GM21529 (cell line): ENCODE results near the gene LRRC31.

ENCODE experiments used
- ATAC-seq: cut with Tn5 transposase; IDR thresholded peaks from one replicate; pipeline ENCODE4 v1.9.1; 2021; ENCODE audit not compliant: unreplicated experiment

The LRRC31 gene

DNA sequence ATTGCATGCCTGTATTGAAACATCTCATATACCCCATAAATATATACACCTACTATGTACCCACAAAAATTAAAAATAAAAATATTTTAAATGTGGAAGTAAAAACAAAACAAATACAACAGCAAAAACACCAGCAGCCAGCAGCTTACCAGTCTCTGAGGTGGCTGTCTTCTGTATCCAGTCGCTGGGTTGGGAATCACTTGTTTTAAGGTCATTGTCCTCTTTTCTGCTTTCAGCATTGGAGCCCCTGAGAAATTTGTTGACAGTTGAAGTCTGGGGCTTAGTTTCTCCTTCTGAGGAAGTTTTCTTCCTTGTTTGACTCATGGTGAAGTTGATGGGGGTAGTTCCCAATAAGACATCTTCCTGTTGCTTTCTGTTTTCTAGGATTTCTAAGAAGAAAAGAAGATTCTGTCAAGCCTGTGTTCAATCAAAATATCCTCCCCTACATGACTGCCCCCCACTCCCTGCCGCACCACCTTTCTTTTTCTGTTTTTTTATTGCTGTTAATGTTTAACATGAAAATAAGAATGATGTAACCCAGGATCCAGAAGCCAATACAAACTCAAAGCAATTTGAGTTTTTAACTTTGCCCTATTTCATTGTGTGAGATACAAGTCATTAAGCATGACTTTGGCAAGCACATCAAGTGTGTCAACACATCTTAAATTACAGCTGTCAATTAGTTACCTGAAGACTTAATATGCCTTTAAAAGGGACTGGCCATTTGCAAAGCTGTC, at the start of gene LRRC31:
Gene LRRC31 (minus strand): TSS at position 452 of the 737 bp plus-strand sequence. CDS start 128 bp downstream, at position 324.
- no peak for ATAC-seq

DNA sequence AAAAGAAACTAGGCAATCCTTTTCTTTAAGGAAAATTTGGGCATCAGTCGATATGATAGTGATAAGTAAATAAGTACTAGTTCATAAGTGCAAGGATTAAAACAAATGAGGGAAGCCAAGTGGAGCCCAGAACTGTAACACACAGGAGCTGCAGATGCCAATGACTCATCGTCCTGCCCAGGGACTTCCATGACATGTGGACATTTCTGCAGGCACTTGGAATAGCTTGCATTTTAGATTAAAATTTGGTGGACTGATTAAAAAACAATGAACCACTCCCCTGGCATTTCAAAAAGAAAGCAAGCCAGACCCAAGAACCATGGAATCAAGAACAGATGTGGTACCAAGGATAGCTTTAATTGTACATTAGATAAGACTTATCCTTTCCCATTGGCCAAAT, 44.6 kb upstream of the LRRC31 start:
- ATAC-seq: no peak

- no peak for ATAC-seq
Observed at GRCh38 chr3:169913323-169913722, 43.6 kb upstream of the LRRC31 start.

DNA sequence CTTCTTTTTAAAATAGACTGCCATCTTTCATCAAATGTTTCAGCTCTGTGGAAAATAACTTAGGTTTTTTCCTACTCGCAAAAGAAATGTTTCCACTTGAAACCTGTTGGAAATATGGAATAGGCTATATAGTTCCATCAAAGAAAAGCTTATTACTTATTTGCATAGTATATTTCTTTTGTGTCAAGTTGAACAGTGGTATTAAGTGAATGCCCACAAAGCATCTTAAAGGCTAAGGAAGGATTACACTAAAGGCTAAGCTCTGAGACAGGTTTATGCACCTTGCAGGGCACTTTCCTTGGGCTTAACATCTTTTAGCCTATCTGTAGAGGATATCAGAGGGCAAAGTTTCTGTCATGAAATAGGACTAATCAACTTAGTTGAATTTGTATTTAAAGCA, 41.5 kb upstream of the LRRC31 start, which contains the start of gene SAMD7:
Gene SAMD7 (plus strand): TSS at position 301 of the 400 bp plus-strand sequence. CDS start 7,927 bp downstream, outside the sequence.
- ATAC-seq: no peak

- ATAC-seq: no peak
Observed at GRCh38 chr3:169907944-169908343, 38.2 kb upstream of the LRRC31 start.

GRCh38 chr3:169907476-169907875, 37.7 kb upstream of the LRRC31 start:
- no peak for ATAC-seq

GRCh38 chr3:169905404-169905803, 35.7 kb upstream of the LRRC31 start:
- no peak for ATAC-seq

GRCh38 chr3:169901453-169901852, 31.7 kb upstream of the LRRC31 start:
- no peak for ATAC-seq

GRCh38 chr3:169897284-169897683, 27.5 kb upstream of the LRRC31 start:
- no peak for ATAC-seq

DNA sequence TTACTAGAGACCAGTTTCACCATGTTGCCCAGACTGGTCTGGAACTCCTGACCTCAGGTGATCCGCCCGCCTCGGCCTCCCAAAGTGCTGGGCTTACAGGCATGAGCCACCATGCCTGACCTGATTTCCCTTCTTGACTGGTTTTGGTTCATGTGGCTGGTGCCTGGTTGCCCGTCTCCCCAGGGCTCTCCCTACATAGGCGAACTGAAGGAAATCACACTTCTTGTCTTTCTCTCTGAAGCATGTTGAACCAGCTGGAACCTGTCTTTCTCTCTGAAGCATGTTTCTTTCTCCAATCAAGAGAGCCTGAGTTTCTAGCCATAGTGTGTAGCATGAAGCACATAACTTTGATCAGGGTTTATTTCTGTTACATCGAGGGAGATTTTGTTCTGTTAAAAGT, 25.3 kb upstream of the LRRC31 start:
- ATAC-seq: no peak

DNA sequence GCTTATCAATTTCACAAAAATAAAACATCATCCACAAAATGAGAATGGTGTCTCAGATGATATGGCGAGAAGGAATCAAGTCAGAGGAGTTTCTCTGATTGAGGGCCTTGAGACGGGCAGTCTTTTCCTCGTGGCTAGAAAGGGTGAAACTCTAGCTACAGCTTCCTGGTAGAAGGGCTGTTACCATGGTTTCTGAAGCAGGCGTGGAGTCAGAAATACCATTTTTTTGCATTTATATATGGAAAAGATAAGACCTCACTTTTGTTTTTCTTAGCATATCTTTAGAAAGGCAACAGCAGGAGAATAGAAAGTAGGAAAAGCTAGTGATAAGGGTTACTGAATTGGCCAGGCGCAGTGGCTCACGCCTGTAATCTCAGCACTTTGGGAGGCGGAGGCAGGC, 24.4 kb upstream of the LRRC31 start:
- no peak for ATAC-seq

DNA sequence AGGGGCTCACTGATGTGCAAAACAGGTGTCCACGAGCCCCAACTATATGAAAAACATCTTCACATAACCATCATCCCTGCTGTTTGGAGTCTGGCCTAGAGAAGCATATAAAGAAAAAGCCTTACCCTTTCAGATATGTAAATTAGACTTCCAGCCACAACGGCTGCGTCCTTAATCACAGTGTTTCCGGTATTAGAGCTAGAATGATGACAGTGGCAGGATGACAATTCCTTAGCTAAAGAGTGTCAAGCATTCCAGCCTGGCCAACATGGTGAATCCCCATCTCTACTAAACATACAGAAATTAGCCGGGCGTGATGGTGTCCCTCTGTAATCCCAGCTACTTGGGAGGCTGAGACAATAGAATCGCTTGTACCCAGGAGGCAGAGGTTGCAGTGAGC, 22.2 kb upstream of the LRRC31 start:
- ATAC-seq: no peak

GRCh38 chr3:169886671-169887070, 16.9 kb upstream of the LRRC31 start:
- no peak for ATAC-seq

DNA sequence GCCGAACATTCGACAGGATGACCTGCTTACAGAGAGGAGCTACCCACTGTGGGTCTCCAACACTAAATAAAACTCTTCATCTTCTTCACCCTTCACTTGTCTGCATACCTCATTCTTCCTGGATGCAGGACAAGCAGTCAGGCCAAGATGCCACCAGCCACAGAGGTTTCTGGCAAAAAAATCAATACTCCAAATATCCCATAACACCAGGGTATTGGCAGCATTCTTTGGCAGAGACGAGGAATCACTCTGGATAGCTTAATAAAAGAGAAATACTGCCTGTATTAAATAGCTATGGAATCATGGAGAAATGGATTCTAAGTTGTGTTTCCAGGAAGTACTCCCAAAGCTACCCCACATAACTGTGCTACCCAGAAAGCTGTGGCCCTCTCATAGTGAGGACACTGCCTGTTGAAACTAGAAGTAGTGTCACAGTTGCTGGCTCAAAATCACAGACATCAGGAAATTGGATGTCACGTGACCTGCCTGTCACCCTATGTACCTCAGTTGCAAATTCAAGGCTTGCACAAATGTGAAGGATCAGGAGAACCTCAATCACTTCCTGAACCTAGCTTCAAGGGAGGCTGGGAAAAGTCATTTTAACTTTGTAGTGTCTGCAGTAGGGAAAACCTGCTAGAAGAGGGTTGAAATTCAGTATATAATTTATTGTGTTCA, 11.0 kb upstream of the LRRC31 start:
- no peak for ATAC-seq

DNA sequence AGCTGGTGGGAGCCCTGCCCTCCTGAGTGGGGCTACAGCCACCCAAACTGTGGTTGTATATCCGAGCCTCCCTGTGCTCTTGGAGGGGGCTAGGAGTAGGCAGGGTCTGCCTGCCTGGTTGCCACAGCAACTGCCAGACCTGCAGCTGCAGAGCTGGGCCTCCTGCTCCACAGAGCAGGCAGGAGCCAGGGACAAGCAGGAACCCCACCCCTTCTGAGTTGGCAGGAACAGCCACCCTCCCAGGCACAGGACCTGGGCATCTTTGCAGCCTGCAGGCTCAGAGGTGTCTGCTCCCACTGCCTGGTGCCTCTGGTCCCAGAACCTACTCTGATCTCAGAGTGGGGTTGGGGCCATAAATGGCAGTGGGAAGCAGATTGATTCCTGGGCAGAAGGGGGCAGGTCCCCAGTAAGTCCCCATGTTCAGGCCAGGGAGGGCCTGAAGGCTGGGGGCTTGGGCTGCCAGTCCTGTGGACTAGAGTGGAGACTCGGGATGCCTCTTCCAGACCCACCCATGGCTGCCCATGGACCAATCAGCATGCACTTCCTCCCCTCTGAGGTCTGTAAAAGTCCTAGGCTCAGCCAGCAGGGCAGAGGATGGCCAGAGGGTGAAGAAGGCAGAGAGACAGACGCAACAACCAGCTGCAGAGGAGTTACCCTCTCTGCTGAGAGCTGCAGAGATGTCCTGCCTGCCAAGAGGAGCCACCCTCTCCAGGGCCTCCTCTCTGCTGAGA, 10.3 kb upstream of the LRRC31 start:
- no peak for ATAC-seq

GRCh38 chr3:169879013-169879557, 9.3 kb upstream of the LRRC31 start:
- ATAC-seq: no peak

GRCh38 chr3:169871129-169871886, 1.6 kb upstream of the LRRC31 start:
- peak; percentile 56 for ATAC-seq

- no peak for ATAC-seq
Observed at GRCh38 chr3:169868369-169868768, 1.4 kb downstream of the LRRC31 start.

GRCh38 chr3:169867584-169868210, 2.0 kb downstream of the LRRC31 start:
- no peak for ATAC-seq

GRCh38 chr3:169865176-169865767, 4.5 kb downstream of the LRRC31 start:
- ATAC-seq: no peak
